ENCODE measurements around the gene TNRC6B.

DNA sequence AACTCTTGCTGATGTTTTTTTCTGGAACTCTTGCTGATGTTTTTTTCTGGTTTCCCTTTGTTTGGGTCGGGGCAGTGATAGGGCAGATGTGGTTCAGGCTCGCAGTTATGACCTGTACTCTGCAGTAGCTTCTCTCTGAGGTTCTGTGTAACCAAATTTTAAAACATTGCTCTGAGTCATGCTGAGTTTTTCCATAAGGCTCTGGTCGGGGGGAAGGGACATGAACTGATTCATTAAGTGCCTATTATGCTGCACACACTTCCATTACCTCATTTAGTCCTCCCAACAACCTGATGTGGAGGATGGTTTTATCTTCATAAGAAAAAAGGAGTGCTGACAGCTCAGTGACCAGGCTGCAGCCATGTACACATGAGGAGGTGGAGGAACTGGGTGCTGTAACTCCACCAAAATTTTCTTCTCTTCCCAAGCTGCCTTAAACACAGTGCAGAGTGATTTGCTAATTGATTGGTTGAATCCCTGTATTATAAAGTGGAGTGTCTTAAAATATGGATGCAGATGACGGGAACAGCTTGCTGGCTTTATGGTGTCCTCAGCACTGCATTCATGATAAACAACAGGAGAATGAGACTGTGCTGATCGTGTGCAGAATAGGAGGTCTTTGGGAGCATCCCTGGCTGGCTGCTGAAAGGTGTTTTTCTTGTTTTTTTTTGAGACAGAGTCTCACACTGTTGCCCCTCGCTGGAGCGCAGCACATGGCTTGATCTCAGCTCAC is 19.1 kb downstream of the TNRC6B start:
- TF ChIP-seq EZH2phosphoT487 (IDR thresholded peaks at IDR 0.05; ENCODE audit: low read depth, severe bottlenecking, unreplicated experiment), result no peak
- TF ChIP-seq, protein P1, sequence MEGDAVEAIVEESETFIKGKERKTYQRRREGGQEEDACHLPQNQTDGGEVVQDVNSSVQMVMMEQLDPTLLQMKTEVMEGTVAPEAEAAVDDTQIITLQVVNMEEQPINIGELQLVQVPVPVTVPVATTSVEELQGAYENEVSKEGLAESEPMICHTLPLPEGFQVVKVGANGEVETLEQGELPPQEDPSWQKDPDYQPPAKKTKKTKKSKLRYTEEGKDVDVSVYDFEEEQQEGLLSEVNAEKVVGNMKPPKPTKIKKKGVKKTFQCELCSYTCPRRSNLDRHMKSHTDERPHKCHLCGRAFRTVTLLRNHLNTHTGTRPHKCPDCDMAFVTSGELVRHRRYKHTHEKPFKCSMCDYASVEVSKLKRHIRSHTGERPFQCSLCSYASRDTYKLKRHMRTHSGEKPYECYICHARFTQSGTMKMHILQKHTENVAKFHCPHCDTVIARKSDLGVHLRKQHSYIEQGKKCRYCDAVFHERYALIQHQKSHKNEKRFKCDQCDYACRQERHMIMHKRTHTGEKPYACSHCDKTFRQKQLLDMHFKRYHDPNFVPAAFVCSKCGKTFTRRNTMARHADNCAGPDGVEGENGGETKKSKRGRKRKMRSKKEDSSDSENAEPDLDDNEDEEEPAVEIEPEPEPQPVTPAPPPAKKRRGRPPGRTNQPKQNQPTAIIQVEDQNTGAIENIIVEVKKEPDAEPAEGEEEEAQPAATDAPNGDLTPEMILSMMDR (IDR thresholded peaks at IDR 0.05; ENCODE audit: poor library complexity), result no peak
